Astrocyte of the spinal cord (primary cell): ENCODE measurements around the gene WWOX.

Experiments
- DNase-seq: peaks from one replicate; pipeline ENCODE4 v3.0.0; 2011; ENCODE audit warnings: low read depth, low spot score
- H3K4me3 ChIP-seq: 2 replicates; pipeline ENCODE4 v1.5.1; 2011; ENCODE audit warnings: low read depth, mild to moderate bottlenecking, low read length, moderate library complexity
- in situ Hi-C: cut with HindIII; loops from 2 replicates; pipeline ENCODE4 v1.10.0; 2017; ENCODE audit warnings: low sequenced_read_pairs
- TF ChIP-seq, protein P1 (sequence below): IDR thresholded peaks from 2 replicates; pipeline ENCODE4 v1.5.1; 2012; ENCODE audit warnings: low read depth, mild to moderate bottlenecking, low read length, inconsistent platforms

WWOX gene

DNA sequence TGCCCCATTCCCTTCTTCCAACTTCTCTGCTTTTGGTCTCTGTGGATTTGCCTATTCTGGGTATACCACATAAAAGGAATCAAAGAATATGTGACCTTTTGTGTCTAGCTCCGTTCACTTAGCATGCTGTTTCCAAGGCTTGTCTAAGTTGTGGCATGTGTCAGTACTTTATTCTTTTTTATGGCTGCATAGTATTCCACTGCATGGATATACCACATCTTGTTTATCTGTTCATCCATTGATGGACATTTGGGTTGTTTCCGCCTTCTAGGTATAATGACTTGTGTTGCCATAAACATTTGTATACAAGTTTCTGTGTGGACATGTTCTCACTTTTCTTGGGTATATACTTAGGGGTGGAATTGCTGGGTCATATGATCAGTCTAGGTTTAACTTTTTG, 1068.4 kb downstream of the WWOX start:
- TF ChIP-seq, protein P1, sequence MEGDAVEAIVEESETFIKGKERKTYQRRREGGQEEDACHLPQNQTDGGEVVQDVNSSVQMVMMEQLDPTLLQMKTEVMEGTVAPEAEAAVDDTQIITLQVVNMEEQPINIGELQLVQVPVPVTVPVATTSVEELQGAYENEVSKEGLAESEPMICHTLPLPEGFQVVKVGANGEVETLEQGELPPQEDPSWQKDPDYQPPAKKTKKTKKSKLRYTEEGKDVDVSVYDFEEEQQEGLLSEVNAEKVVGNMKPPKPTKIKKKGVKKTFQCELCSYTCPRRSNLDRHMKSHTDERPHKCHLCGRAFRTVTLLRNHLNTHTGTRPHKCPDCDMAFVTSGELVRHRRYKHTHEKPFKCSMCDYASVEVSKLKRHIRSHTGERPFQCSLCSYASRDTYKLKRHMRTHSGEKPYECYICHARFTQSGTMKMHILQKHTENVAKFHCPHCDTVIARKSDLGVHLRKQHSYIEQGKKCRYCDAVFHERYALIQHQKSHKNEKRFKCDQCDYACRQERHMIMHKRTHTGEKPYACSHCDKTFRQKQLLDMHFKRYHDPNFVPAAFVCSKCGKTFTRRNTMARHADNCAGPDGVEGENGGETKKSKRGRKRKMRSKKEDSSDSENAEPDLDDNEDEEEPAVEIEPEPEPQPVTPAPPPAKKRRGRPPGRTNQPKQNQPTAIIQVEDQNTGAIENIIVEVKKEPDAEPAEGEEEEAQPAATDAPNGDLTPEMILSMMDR = no peak
- H3K4me3 ChIP-seq = no peak overlapping the region
- in situ Hi-C loops = no loop called here
- DNase-seq = no peak

DNA sequence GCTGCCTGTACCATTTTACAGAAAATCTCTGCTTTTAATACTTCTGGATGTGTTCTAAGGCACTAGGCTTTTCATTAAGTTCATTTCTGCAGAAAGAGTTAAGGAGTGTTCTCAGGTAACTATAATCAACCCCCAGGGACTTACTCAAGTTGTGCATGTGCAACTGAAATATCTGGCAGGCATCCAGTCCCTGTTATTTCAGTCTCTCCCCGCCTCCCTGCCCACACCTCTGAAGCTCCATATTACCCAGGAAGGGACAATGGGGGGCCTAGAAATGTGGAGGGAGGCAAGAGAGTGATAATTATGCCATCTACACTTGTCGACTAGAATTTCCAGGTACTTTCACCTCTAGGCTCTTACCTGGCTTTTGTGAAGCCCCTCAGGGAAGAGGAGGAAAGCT, 1068.9 kb downstream of the WWOX start:
- no peak for DNase-seq
- in situ Hi-C loops = no loop called here
- TF ChIP-seq, protein P1 = no peak
- no peak overlapping the region for H3K4me3 ChIP-seq

DNA sequence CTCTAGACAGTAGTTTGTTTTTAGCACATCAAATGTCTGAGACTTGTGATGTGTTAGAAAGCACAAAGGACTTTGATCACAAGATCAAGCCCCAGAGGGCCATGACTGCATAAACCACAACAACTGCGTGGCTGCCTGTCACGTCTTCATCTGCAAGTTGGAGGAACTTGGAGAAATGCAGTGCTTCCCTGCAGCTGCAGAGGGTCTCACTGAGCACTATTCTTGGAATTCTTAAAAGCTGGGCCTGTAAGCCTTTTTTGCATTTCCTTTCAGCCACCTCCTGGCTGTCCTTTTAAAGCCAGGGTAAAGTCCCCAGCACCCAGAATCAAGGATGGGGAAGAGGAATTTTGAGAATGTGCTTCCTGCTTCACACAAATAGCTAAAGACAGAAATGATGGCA, 1069.8 kb downstream of the WWOX start:
- TF ChIP-seq, protein P1 = no peak
- H3K4me3 ChIP-seq = no peak overlapping the region
- no peak for DNase-seq
- in situ Hi-C loops = no loop called here

DNA sequence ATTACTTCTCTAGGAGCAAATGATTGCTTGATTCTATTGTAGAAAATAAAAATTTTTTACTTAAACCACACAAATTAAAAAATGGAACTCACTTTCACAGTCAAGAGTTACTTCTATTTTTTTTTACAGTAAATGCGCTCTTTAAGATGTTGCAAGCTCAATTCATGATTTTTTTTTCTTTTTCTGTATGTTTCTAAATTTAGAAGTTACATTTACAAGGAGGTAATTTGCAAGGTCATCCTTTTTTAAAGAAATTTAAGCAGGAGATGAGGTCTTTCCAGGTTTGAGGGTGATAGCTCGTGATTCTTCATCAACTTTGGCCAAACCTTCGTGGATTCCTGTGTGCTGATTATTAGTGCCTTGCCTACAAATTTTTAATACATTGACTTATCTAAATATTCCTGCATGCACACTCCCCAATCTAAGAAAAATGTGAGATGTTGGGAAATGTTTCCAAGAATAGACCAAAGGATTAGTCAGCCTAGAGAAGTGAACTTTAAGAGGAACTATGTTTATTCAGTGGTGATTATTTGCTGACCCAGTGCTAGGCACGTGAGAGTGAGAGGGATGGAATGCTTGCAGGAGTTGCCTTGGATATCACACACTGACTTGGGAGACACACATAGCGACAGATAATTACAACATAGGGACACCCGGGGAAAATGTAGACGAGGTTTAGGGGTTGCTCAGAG, 1071.2 kb downstream of the WWOX start:
- in situ Hi-C loops = no loop called here
- TF ChIP-seq, protein P1 = no peak
- H3K4me3 ChIP-seq = no peak overlapping the region
- DNase-seq = no peak

DNA sequence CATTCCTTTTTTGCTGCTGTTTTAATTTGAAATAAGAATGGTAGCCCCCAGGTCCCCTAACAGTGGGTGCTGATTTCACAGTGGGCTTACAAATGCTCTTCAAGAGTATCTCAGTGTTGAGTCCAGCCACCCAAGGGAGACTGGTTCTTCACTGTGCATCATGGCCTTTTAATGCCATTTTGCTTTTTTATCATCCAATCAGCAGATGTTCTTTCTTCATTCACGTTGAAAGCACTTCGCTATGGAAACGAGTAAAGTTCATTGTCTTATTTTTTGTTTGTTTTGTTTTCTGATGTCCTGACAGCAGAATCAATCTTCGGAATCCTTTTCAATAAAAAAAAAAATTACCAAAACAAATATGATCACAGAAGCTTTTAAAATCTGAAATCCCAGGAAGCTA, 1072.0 kb downstream of the WWOX start:
- TF ChIP-seq, protein P1 = no peak
- no peak overlapping the region for H3K4me3 ChIP-seq

DNA sequence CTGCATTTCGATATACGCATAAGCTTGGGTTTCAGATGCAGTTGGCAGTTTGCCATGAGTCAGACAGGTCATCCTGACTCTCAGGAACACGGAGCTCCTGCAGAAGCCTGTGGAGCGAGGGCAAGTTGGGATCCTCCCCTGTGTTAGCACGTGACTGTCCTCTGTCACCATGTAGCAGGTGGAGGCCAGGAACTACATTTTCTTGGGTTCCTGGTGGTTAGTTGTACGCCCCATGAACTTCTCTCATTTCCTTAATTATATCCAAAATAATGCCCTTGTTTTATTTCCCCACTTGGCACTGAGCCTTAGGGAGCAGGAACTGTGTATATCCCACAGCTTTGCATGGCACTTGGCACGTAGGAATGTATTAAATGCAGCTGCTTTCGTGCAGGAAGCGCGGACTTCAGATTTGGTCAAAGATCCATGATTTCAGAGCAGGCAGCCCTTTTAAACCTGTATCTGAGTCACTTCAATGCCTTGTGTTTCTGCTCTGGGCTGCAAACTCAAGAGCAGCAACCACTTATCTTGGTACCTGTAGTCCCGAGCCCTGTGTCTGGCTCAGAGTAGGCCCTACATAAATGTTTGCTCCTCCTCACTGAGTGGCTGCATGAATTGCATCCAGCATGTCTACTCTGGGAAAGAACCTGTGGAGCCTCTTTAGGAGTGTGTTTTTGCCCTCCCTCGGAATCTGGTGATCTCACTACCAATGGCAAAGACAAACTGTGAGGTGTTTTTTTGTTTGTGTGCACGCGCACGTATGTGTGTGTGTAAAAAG, 1072.7 kb downstream of the WWOX start:
- in situ Hi-C loops = no loop called here
- H3K4me3 ChIP-seq = no peak overlapping the region
- DNase-seq = no peak
- TF ChIP-seq, protein P1 = no peak

More for the DNA sequence above, 1072.0 kb downstream of the WWOX start:
- DNase-seq = no peak
- in situ Hi-C loops = no loop called here
